GM18505 (cell line): ENCODE data around the gene PPP6R2.
A peak's percentile ranks its signal among the peaks of the same experiment; 100 is the strongest.

Source experiments
- ATAC-seq: cut with Tn5 transposase; IDR thresholded peaks from one replicate; pipeline ENCODE4 v1.9.1; 2021; ENCODE audit not compliant: unreplicated experiment
- POLR2A ChIP-seq: IDR thresholded peaks from 4 replicates; pipeline ENCODE4 v1.6.1; 2011; ENCODE audit warnings: borderline replicate concordance; ENCODE audit not compliant: insufficient read depth, insufficient read length; ENCODE audit errors: extremely low read depth

Gene PPP6R2

GRCh38 chr22:50459496-50460140, 116.5 kb downstream of the PPP6R2 start:
- TF ChIP-seq POLR2A, result no peak
- no peak for ATAC-seq

- TF ChIP-seq POLR2A, result no peak
- ATAC-seq, result no peak
Observed at GRCh38 chr22:50460938-50461337, 117.8 kb downstream of the PPP6R2 start.

- no peak for TF ChIP-seq POLR2A
- no peak for ATAC-seq
Observed at GRCh38 chr22:50461536-50461935, 118.4 kb downstream of the PPP6R2 start.

GRCh38 chr22:50461979-50462540, 118.9 kb downstream of the PPP6R2 start:
- no peak for TF ChIP-seq POLR2A
- no peak for ATAC-seq

- no peak for TF ChIP-seq POLR2A
- no peak for ATAC-seq
Observed at GRCh38 chr22:50463188-50463900, 120.2 kb downstream of the PPP6R2 start.

- no peak for TF ChIP-seq POLR2A
- ATAC-seq, result no peak
Observed at GRCh38 chr22:50464451-50464850, 121.3 kb downstream of the PPP6R2 start.

GRCh38 chr22:50465066-50465930, 122.2 kb downstream of the PPP6R2 start:
- no peak for TF ChIP-seq POLR2A
- ATAC-seq, result no peak

- no peak for TF ChIP-seq POLR2A
- ATAC-seq, result no peak
Observed at GRCh38 chr22:50467341-50467740, 124.2 kb downstream of the PPP6R2 start.

GRCh38 chr22:50467773-50468440, 124.8 kb downstream of the PPP6R2 start:
- no peak for TF ChIP-seq POLR2A
- ATAC-seq, result no peak

- ATAC-seq, result no peak
- TF ChIP-seq POLR2A, result no peak
Observed at GRCh38 chr22:50468626-50469025, 125.5 kb downstream of the PPP6R2 start.

GRCh38 chr22:50469377-50470305, 126.5 kb downstream of the PPP6R2 start:
- TF ChIP-seq POLR2A, result no peak
- peak; percentile 57 for ATAC-seq

GRCh38 chr22:50470491-50470890, 127.4 kb downstream of the PPP6R2 start:
- peak; percentile 0 for ATAC-seq
- no peak for TF ChIP-seq POLR2A

- ATAC-seq, result no peak
- TF ChIP-seq POLR2A, result no peak
Observed at GRCh38 chr22:50471197-50471847, 128.2 kb downstream of the PPP6R2 start.
